A549 (cell line): ENCODE results near the gene YIPF6.

Source experiments
- CBX2 ChIP-seq: fragments of 200-600 bp; sonication (generic); IDR thresholded peaks from 2 replicates; pipeline ENCODE4 v1.6.1; 2016; ENCODE audit warnings: low read depth, mild to moderate bottlenecking, borderline replicate concordance
- CEBPB ChIP-seq, 2 experiments: fragments of >200 bp in 1 of 2; sonication (Bioruptor Twin) in 1 of 2; formaldehyde crosslinking in 1 of 2; IDR thresholded peaks; 2 replicates each; pipeline ENCODE4 v1.6.1; 2012 to 2016
- CTCF ChIP-seq: fragments of >200 bp; sonication (Bioruptor Twin); formaldehyde crosslinking; IDR thresholded peaks from 3 replicates; pipeline ENCODE4 v1.5.1; 2016
- ELK1 ChIP-seq: fragments of 150-350 bp; IDR thresholded peaks from 2 replicates; pipeline ENCODE4 v1.6.1; 2014; ENCODE audit warnings: low read depth, mild to moderate bottlenecking, low read length
- EP300 ChIP-seq, 2 experiments: fragments of >200 bp; sonication (Bioruptor Twin); formaldehyde crosslinking; IDR thresholded peaks; 2 replicates in 1 of 2; 3 replicates in 1 of 2; pipeline ENCODE4 v1.6.1; 2016 to 2017
- ESRRA ChIP-seq: fragments of 150-350 bp; IDR thresholded peaks from 2 replicates; pipeline ENCODE4 v1.6.1; 2014; ENCODE audit warnings: mild to moderate bottlenecking, low read length, borderline replicate concordance
- MAFK ChIP-seq: fragments of 450-650 bp; IDR thresholded peaks from 2 replicates; pipeline ENCODE4 v1.6.1; 2014; ENCODE audit not compliant: partially characterized antibody
- MYC ChIP-seq: IDR thresholded peaks from 2 replicates; pipeline ENCODE4 v1.6.1; 2012; ENCODE audit warnings: mild to moderate bottlenecking, inconsistent platforms, low read length, improper control_type of control experiment, borderline replicate concordance
- NR3C1 ChIP-seq: fragments of >200 bp; sonication (Bioruptor Twin); formaldehyde crosslinking; IDR thresholded peaks from 3 replicates; pipeline ENCODE4 v1.6.1; 2017
- POLR2A ChIP-seq: IDR thresholded peaks from 2 replicates; pipeline ENCODE4 v1.6.1; 2012; ENCODE audit warnings: mild to moderate bottlenecking, low read length
- REST ChIP-seq: fragments of 200-600 bp; sonication (generic); IDR thresholded peaks from 2 replicates; pipeline ENCODE4 v1.6.1; 2016; ENCODE audit warnings: antibody characterized with exemption, mild to moderate bottlenecking, moderate library complexity
- SREBF2 ChIP-seq: fragments of 450-650 bp; IDR thresholded peaks from 2 replicates; pipeline ENCODE4 v1.6.1; 2014; ENCODE audit warnings: mild to moderate bottlenecking, moderate library complexity
- USF2 ChIP-seq: fragments of 450-650 bp; IDR thresholded peaks from 2 replicates; pipeline ENCODE4 v1.6.1; 2014; ENCODE audit warnings: antibody characterized with exemption
- ZFP36 ChIP-seq: fragments of 450-650 bp; IDR thresholded peaks from 2 replicates; pipeline ENCODE4 v1.6.1; 2014; ENCODE audit warnings: borderline replicate concordance; ENCODE audit not compliant: partially characterized antibody

- TF ChIP-seq CTCF = no peak
- TF ChIP-seq MAFK = no peak
- no peak for TF ChIP-seq CBX2
- TF ChIP-seq USF2 = no peak
- no peak for TF ChIP-seq POLR2A
- TF ChIP-seq CEBPB (IDR thresholded peaks at IDR 0.05) = no peak
- TF ChIP-seq NR3C1 = no peak
- no peak for TF ChIP-seq SREBF2
- no peak for TF ChIP-seq REST
- TF ChIP-seq ZFP36 = no peak
- no peak for TF ChIP-seq ESRRA
- no peak for TF ChIP-seq MYC
- no peak for TF ChIP-seq EP300 (IDR thresholded peaks at IDR 0.05)
- no peak for TF ChIP-seq ELK1
Measured at GRCh38 chrX:68498044-68498507, 775 bp upstream of the YIPF6 start.
